GM23248 (cell line): ENCODE results near the gene DOP1A. TPM values are rescaled to one million over a fixed set of nuclear protein-coding genes. Genes with fewer than 3 reads are reported as not detected.

Source experiments
- DNase-seq: peaks from one replicate; pipeline ENCODE4 v3.0.0-alpha.2; 2015
- H2AFZ ChIP-seq: fragments of 200-600 bp; sonication (generic); 2 replicates; pipeline ENCODE4 v1.6.1; 2016; ENCODE audit warnings: antibody characterized with exemption
- H3F3A ChIP-seq: fragments of 200-600 bp; sonication (generic); 2 replicates; pipeline ENCODE4 v1.6.1; 2016; ENCODE audit warnings: mild to moderate bottlenecking, antibody characterized with exemption, mixed run types; ENCODE audit not compliant: insufficient read depth
- H3K27ac ChIP-seq: fragments of 200-600 bp; sonication (generic); 2 replicates; pipeline ENCODE4 v1.5.1; 2016; ENCODE audit warnings: mild to moderate bottlenecking
- H3K27me3 ChIP-seq: fragments of 200-600 bp; sonication (generic); replicated peaks from 2 replicates; pipeline ENCODE4 v1.6.1; 2016; ENCODE audit warnings: mild to moderate bottlenecking; ENCODE audit not compliant: insufficient read depth
- H3K36me3 ChIP-seq: fragments of 200-600 bp; sonication (generic); 2 replicates; pipeline ENCODE4 v1.6.1; 2016; ENCODE audit warnings: low read depth, mild to moderate bottlenecking
- H3K4me1 ChIP-seq: fragments of 200-600 bp; sonication (generic); 2 replicates; pipeline ENCODE4 v1.6.1; 2016; ENCODE audit warnings: mild to moderate bottlenecking; ENCODE audit not compliant: insufficient read depth
- H3K4me2 ChIP-seq: fragments of 200-600 bp; sonication (generic); one replicate; pipeline ENCODE4 v1.6.1; 2016; ENCODE audit warnings: mild to moderate bottlenecking; ENCODE audit not compliant: unreplicated experiment
- H3K4me3 ChIP-seq: fragments of 200-600 bp; sonication (generic); 2 replicates; pipeline ENCODE4 v1.5.1; 2016; ENCODE audit warnings: mild to moderate bottlenecking
- H3K79me2 ChIP-seq: fragments of 200-600 bp; sonication (generic); 2 replicates; pipeline ENCODE4 v1.6.1; 2016; ENCODE audit warnings: mild to moderate bottlenecking; ENCODE audit not compliant: insufficient read depth
- H3K9ac ChIP-seq: fragments of 200-600 bp; sonication (generic); 2 replicates; pipeline ENCODE4 v1.6.1; 2016; ENCODE audit warnings: mild to moderate bottlenecking
- H3K9me2 ChIP-seq: fragments of 200-600 bp; sonication (generic); 2 replicates; pipeline ENCODE4 v1.6.1; 2016; ENCODE audit warnings: mixed run types, mild to moderate bottlenecking, moderate library complexity; ENCODE audit not compliant: insufficient read depth
- H3K9me3 ChIP-seq: fragments of 200-600 bp; sonication (generic); one replicate; pipeline ENCODE4 v1.6.1; 2017; ENCODE audit warnings: low read depth
- H4K20me1 ChIP-seq: fragments of 200-600 bp; sonication (generic); 2 replicates; pipeline ENCODE4 v1.6.0; 2016; ENCODE audit not compliant: insufficient read depth
- EZH2 ChIP-seq: fragments of 200-600 bp; sonication (generic); IDR thresholded peaks from 2 replicates; pipeline ENCODE4 v1.6.1; 2018; ENCODE audit warnings: antibody characterized with exemption, mild to moderate bottlenecking; ENCODE audit not compliant: insufficient read depth, poor library complexity, severe bottlenecking
- EZH2phosphoT487 ChIP-seq: fragments of 200-600 bp; sonication (generic); IDR thresholded peaks from 2 replicates; pipeline ENCODE4 v1.6.1; 2018; ENCODE audit warnings: antibody characterized with exemption, moderate library complexity, mild to moderate bottlenecking, low read depth; ENCODE audit not compliant: insufficient read depth
- WGBS, 2 experiments: methylation state at CpG; one replicate each; pipeline ENCODE4 v1.1.6; 2015 to 2017; ENCODE audit warnings: low lambda C conversion rate in 2 of 2, low coverage in 1 of 2; ENCODE audit errors: missing lambda C conversion rate in 2 of 2; 5-methylcytosine and 5-hydroxymethylcytosine counted together
- in situ Hi-C: fragments of 300-500 bp; cut with MboI; formaldehyde crosslinking; loops from 2 replicates; pipeline ENCODE4 v1.15.0; 2020
- polyA plus RNA-seq: library from polyadenylated mRNA; unstranded; fragments of >200 nt; fragmentation: Nextera tagmentation; extraction: Ambion mirVana; gene quantifications from 2 replicates; pipeline ENCODE4 v1.2.1, GENCODE V29; 2016
- total RNA-seq: library from RNA; depleted of rRNA; stranded (reverse); fragments of >200 nt; shearing (Covaris generic); gene quantifications from 2 replicates; pipeline ENCODE4 v1.2.3, GENCODE V29; 2014

DOP1A gene
- total and polyA plus RNA-seq, 2 experiments from 2014 or later: 3.5 to 18.2 TPM

DNA sequence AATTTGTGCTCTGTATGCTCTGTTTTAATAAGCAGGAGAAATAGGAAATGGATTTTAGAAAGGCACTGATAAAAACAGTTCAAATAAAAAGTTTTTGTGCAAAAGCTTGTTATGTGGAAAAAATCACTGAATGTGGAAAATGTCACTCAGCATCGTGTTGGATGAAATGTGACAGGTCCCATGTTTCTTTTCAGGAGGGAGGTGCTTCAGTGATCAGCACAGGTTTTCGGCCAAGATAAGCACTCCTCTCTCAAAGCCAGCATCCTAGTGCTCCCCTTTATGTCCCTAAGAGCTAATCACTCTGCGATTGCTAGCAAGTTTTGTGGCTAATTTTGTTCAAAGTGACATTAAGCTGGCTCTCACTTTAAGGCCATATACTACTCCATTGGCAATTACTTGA is 13.8 kb upstream of the DOP1A start:
- Histone ChIP-seq H3K27ac (no peak overlapping the region), H3K9me2 (no peaks in the 10 kb centered on the region)
- in situ Hi-C loops: loop anchor here (25.0 kb wide), 1 partner anchor 691 kb away; the partner anchor contains the start of gene TPBG

DNA sequence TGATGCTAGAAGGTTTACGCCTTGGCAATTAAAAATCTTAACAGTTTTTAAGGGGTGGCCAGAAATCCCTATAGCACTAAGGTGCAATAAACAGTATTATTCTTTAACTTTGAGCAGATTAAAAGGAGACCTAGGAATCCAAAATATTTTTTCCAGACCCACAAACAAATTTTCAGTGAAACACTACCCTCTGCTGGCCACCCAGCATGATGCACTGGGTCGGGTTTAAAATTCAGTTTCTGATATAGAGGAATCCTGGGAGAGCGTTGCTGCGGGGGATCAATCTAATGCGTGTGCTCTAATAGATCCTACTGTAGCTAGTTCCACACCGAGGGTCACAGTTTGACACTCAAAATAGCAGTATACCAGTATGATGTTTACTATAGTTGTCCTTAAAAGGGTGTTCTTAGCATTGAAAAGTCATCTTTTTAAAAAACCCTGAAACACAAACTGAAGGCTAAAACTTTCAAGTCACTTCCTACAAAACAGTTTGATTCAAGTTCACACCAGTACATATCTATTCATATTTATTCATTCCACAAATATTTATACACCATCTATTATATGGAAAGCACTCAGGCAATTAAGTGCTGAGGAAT is 12.0 kb upstream of the DOP1A start:
- Histone ChIP-seq H3K4me2 (peak overlapping the region; percentile 69), H3K27me3 (no peaks in the 10 kb centered on the region), H3K4me1 (peaks cover 4% of the 10 kb centered on the region), H4K20me1 (no peaks in the 10 kb centered on the region), H3K79me2 (no peaks in the 10 kb centered on the region), H3K36me3 (no peaks in the 10 kb centered on the region), H3K27ac (no peak overlapping the region), H3K9me2 (no peaks in the 10 kb centered on the region), H2AFZ (peak overlapping the region; percentile 83), H3K9me3 (no peaks in the 10 kb centered on the region), H3F3A (no peaks in the 10 kb centered on the region), H3K4me3 (peak overlapping the region; percentile 23; the same call in 1 of the 2 replicates), H3K9ac (0 out of 2 replicates have a peak overlapping the region, but pooled peaks have one; percentile 6)
- TF ChIP-seq EZH2phosphoT487: no peak
- TF ChIP-seq EZH2: no peak
- WGBS, 2 experiments: 3 to 5% methylated on average over 6 of the region's 6 CpGs
- in situ Hi-C loops: loop anchor here (5.0 to 25.0 kb wide), 2 partner anchors 693 to 808 kb away; partner anchors contain the start of genes IBTK and TPBG
- peak; percentile 69 for DNase-seq

More for the DNA sequence above, 13.8 kb upstream of the DOP1A start:
- no peaks in the 10 kb centered on the region for H3K36me3 ChIP-seq
- 97 to 98% methylated on average over 3 of the region's 3 CpGs for WGBS, 2 experiments
- no peak for TF ChIP-seq EZH2phosphoT487
- TF ChIP-seq EZH2: no peak
- H3K9me3 ChIP-seq: no peaks in the 10 kb centered on the region
- H3K4me3 ChIP-seq: no peak overlapping the region
- H3K27me3 ChIP-seq: no peaks in the 10 kb centered on the region
- H3K9ac ChIP-seq: no peak overlapping the region
- no peaks in the 10 kb centered on the region for H4K20me1 ChIP-seq
- peaks cover 4% of the 10 kb centered on the region for H3K4me1 ChIP-seq
- DNase-seq: no peak
- no peak overlapping the region for H2AFZ ChIP-seq
- H3K4me2 ChIP-seq: no peak overlapping the region
- no peaks in the 10 kb centered on the region for H3F3A ChIP-seq
- H3K79me2 ChIP-seq: no peaks in the 10 kb centered on the region

DNA sequence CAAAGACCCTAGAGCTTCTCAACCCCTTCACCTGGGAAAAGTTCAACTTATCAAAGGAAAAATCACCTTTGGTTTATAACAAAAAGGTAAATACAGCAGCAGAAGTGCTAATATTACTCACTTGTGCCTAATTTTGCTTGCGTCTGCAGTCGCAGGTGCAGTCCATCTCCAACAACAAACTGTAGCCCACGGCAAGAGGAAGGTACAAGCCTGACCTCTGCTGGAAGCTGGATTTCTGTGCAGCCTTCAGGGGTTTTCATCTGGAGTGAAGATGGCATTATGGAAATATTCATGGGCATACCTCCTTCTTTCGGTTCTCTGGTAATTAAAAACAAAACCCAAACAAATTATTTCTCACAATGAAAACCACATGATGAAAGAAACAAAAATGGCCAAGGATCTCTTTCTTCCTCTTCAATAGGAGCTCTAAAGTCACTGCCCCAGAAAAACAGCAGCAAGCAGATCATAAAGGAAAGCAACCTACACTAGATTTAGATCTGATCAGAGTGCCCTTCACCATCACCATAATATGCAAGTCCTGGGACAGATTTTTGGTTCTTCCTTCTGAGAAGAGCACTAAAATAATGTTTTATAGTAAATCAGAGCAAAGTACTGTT is 9.7 kb upstream of the DOP1A start:
- H3K79me2 ChIP-seq: no peaks in the 10 kb centered on the region
- H4K20me1 ChIP-seq: no peaks in the 10 kb centered on the region
- no peaks in the 10 kb centered on the region for H3K27me3 ChIP-seq
- H3K9me2 ChIP-seq: no peaks in the 10 kb centered on the region
- TF ChIP-seq EZH2 (no peak), EZH2phosphoT487 (no peak)
- peaks cover 15% of the 10 kb centered on the region for H3K4me1 ChIP-seq
- no peak overlapping the region for H3K4me2 ChIP-seq
- no peak overlapping the region for H2AFZ ChIP-seq
- H3K27ac ChIP-seq: no peak overlapping the region
- in situ Hi-C loops: loop anchor here (5.0 to 25.0 kb wide), 2 partner anchors 696 to 811 kb away; partner anchors contain the start of genes IBTK and TPBG
- no peak overlapping the region for H3K4me3 ChIP-seq
- peak; percentile 75 for DNase-seq
- peaks cover 13% of the 10 kb centered on the region; the same call in 1 of the 2 replicates for H3F3A ChIP-seq
- H3K36me3 ChIP-seq: no peaks in the 10 kb centered on the region
- H3K9ac ChIP-seq: no peak overlapping the region
- 19 to 21% methylated on average over 4 of the region's 4 CpGs for WGBS, 2 experiments
- no peaks in the 10 kb centered on the region for H3K9me3 ChIP-seq

DNA sequence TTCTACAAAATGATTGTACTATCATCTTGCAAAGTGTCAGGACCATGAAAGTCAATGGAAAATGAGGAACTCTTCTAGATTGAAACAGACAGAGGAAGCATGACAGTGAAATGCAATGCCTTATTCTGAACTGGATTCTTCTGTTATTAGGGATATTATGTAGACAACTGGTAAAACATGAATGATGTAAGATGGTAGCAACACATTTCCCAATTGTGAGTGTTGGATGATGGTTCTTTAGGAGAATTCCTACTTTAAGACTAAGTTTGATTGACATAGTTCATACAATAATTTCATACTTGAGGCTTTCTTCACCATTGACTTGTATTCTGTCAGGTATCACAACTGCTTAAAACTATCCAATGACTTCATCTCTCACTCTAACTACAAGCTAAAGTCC is 6.3 kb upstream of the DOP1A start:
- H3K36me3 ChIP-seq: no peaks in the 10 kb centered on the region
- DNase-seq: no peak
- H3K9ac ChIP-seq: no peak overlapping the region
- TF ChIP-seq EZH2phosphoT487: no peak
- TF ChIP-seq EZH2: no peak
- H3K4me3 ChIP-seq: no peak overlapping the region
- H4K20me1 ChIP-seq: no peaks in the 10 kb centered on the region
- H3K9me3 ChIP-seq: no peaks in the 10 kb centered on the region
- H2AFZ ChIP-seq: no peak overlapping the region
- in situ Hi-C loops: loop anchor here (10.0 to 25.0 kb wide), 2 partner anchors 454 to 699 kb away; partner anchors contain the start of genes PRSS35 and TPBG
- no peak overlapping the region for H3K4me2 ChIP-seq
- peaks cover 14% of the 10 kb centered on the region for H3K4me1 ChIP-seq
- H3K9me2 ChIP-seq: no peaks in the 10 kb centered on the region
- H3K27me3 ChIP-seq: no peaks in the 10 kb centered on the region
- peaks cover 13% of the 10 kb centered on the region; the same call in 1 of the 2 replicates for H3F3A ChIP-seq
- no peaks in the 10 kb centered on the region; the same call in 1 of the 2 replicates for H3K79me2 ChIP-seq
- H3K27ac ChIP-seq: no peak overlapping the region
